Measurements from ENCODE around the gene TNFSF13.

TNFSF13 gene

DNA sequence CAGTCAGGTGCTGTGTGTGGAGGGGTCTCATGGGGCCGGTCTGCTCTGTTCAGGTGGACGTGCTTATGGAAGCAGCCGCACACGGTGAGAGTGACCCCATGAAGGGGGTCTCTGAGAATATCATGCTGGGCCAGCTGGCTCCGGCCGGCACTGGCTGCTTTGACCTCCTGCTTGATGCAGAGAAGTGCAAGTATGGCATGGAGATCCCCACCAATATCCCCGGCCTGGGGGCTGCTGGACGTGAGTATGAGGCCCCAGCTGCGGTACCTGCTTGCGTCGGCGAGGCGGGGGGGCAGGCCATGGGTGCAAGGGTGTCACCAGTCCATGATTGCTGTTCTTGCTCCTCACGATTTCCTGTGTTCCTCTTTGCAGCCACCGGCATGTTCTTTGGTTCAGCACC is 46.4 kb upstream of the TNFSF13 start:
- H3K4me2 ChIP-seq (ENCODE audit: low read length): no peak overlapping the region
- no peak overlapping the region for H3K27ac ChIP-seq (ENCODE audit: low read length)
- no peak overlapping the region for H3K9ac ChIP-seq (ENCODE audit: low read length)
- no peaks in the 10 kb centered on the region for H3K79me2 ChIP-seq (ENCODE audit: low read length)
- H4K20me1 ChIP-seq (ENCODE audit: insufficient read depth, low read length): no peaks in the 10 kb centered on the region
- H2AFZ ChIP-seq (ENCODE audit: low read depth, low read length): no peak overlapping the region
- no peaks in the 10 kb centered on the region for H3K9me3 ChIP-seq (ENCODE audit: insufficient read depth, low read length)
- no peak for TF ChIP-seq EZH2phosphoT487 (IDR thresholded peaks at IDR 0.05; ENCODE audit: low read depth)
- TF ChIP-seq, protein P1, sequence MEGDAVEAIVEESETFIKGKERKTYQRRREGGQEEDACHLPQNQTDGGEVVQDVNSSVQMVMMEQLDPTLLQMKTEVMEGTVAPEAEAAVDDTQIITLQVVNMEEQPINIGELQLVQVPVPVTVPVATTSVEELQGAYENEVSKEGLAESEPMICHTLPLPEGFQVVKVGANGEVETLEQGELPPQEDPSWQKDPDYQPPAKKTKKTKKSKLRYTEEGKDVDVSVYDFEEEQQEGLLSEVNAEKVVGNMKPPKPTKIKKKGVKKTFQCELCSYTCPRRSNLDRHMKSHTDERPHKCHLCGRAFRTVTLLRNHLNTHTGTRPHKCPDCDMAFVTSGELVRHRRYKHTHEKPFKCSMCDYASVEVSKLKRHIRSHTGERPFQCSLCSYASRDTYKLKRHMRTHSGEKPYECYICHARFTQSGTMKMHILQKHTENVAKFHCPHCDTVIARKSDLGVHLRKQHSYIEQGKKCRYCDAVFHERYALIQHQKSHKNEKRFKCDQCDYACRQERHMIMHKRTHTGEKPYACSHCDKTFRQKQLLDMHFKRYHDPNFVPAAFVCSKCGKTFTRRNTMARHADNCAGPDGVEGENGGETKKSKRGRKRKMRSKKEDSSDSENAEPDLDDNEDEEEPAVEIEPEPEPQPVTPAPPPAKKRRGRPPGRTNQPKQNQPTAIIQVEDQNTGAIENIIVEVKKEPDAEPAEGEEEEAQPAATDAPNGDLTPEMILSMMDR (IDR thresholded peaks at IDR 0.05; ENCODE audit: low read depth, low read length): no peak
- no peak overlapping the region for H3K4me3 ChIP-seq (ENCODE audit: low read length)
- no peaks in the 10 kb centered on the region for H3K4me1 ChIP-seq (ENCODE audit: low read length)
- H3K27me3 ChIP-seq (ENCODE audit: low read depth, low read length): no peaks in the 10 kb centered on the region
- peaks cover 22% of the 10 kb centered on the region for H3K36me3 ChIP-seq (replicated peaks; ENCODE audit: low read depth, low read length)

DNA sequence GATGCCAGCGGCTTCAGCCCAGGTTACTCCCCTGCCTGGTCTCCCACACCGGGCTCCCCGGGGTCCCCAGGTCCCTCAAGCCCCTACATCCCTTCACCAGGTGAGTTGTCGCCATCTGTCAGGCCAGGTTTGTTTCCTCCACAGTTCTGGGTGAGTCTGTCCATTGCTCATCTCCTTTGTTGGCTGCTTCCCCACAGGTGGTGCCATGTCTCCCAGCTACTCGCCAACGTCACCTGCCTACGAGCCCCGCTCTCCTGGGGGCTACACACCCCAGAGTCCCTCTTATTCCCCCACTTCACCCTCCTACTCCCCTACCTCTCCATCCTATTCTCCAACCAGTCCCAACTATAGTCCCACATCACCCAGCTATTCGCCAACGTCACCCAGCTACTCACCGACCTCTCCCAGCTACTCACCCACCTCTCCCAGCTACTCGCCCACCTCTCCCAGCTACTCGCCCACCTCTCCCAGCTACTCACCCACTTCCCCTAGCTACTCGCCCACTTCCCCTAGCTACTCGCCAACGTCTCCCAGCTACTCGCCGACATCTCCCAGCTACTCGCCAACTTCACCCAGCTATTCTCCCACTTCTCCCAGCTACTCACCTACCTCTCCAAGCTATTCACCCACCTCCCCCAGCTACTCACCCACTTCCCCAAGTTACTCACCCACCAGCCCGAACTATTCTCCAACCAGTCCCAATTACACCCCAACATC is 45.6 kb upstream of the TNFSF13 start:
- H2AFZ ChIP-seq (ENCODE audit: low read depth, low read length): no peak overlapping the region
- H3K9me3 ChIP-seq (ENCODE audit: insufficient read depth, low read length): no peaks in the 10 kb centered on the region
- no peaks in the 10 kb centered on the region for H3K79me2 ChIP-seq (ENCODE audit: low read length)
- no peak overlapping the region for H3K9ac ChIP-seq (ENCODE audit: low read length)
- H3K4me2 ChIP-seq (ENCODE audit: low read length): no peak overlapping the region
- no peaks in the 10 kb centered on the region for H3K27me3 ChIP-seq (ENCODE audit: low read depth, low read length)
- no peak for TF ChIP-seq EZH2phosphoT487 (IDR thresholded peaks at IDR 0.05; ENCODE audit: low read depth)
- TF ChIP-seq, protein P1 (IDR thresholded peaks at IDR 0.05; ENCODE audit: low read depth, low read length): no peak
- H3K27ac ChIP-seq (ENCODE audit: low read length): no peak overlapping the region
- no peaks in the 10 kb centered on the region for H3K4me1 ChIP-seq (ENCODE audit: low read length)
- no peaks in the 10 kb centered on the region for H4K20me1 ChIP-seq (ENCODE audit: insufficient read depth, low read length)
- H3K36me3 ChIP-seq (replicated peaks; ENCODE audit: low read depth, low read length): peaks cover 21% of the 10 kb centered on the region
- H3K4me3 ChIP-seq (ENCODE audit: low read length): no peak overlapping the region

DNA sequence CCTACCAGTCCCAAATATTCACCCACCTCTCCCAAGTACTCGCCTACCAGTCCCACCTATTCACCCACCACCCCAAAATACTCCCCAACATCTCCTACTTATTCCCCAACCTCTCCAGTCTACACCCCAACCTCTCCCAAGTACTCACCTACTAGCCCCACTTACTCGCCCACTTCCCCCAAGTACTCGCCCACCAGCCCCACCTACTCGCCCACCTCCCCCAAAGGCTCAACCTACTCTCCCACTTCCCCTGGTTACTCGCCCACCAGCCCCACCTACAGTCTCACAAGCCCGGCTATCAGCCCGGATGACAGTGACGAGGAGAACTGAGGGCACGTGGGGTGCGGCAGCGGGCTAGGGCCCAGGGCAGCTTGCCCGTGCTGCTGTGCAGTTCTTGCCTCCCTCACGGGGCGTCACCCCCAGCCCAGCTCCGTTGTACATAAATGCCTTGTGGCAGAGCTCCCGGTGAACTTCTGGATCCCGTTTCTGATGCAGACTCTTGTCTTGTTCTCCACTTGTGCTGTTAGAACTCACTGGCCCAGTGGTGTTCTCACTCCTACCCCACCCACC is 44.6 kb upstream of the TNFSF13 start:
- no peaks in the 10 kb centered on the region for H4K20me1 ChIP-seq (ENCODE audit: insufficient read depth, low read length)
- H3K27me3 ChIP-seq (ENCODE audit: low read depth, low read length): no peaks in the 10 kb centered on the region
- H3K9me3 ChIP-seq (ENCODE audit: insufficient read depth, low read length): no peaks in the 10 kb centered on the region
- H3K27ac ChIP-seq (ENCODE audit: low read length): no peak overlapping the region
- no peaks in the 10 kb centered on the region for H3K4me1 ChIP-seq (ENCODE audit: low read length)
- no peak overlapping the region for H2AFZ ChIP-seq (ENCODE audit: low read depth, low read length)
- no peak overlapping the region for H3K9ac ChIP-seq (ENCODE audit: low read length)
- H3K36me3 ChIP-seq (replicated peaks; ENCODE audit: low read depth, low read length): peaks cover 15% of the 10 kb centered on the region
- H3K4me3 ChIP-seq (ENCODE audit: low read length): no peak overlapping the region
- H3K4me2 ChIP-seq (ENCODE audit: low read length): no peak overlapping the region
- TF ChIP-seq, protein P1 (IDR thresholded peaks at IDR 0.05; ENCODE audit: low read depth, low read length): no peak
- TF ChIP-seq EZH2phosphoT487 (IDR thresholded peaks at IDR 0.05; ENCODE audit: low read depth): no peak
- no peaks in the 10 kb centered on the region for H3K79me2 ChIP-seq (ENCODE audit: low read length)

DNA sequence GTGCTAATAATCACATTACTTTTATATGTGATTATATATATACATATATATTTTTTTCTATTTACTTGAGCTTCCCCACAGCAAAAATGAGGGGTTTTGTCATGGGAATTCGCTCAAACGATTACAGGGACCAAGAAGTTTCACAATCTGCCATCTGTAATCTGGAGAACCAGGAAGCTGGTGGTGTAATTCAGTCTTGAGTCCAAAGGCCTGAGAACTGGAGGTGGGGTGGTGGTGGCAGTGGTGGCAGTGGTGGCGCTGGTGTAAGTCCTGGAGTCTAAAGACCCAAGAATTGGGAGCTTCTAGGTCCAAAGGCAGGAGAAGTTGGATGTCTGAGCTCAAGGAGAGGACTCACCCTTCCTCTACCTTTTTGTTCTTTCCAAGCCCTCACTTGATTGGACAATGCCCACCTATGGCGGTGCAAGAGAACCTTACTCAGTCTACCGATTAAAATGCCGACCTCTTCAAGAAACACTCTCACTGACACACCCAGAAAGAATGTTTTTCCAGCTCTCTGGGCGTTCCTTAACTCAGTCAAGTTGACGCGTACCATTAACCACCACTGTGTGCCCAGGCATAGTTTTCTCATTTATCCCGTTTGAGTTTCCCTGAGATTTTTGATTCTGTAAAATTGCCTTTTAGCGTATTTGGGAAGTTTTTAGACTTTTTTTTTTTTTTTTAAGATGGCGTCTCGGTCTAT is 42.5 kb upstream of the TNFSF13 start:
- Histone ChIP-seq H2AFZ (ENCODE audit: low read depth, low read length) (no peak overlapping the region), H3K4me1 (ENCODE audit: low read length) (no peaks in the 10 kb centered on the region), H3K27me3 (ENCODE audit: low read depth, low read length) (no peaks in the 10 kb centered on the region), H3K9me3 (ENCODE audit: insufficient read depth, low read length) (no peaks in the 10 kb centered on the region), H3K27ac (ENCODE audit: low read length) (no peak overlapping the region), H3K4me2 (ENCODE audit: low read length) (no peak overlapping the region), H3K36me3 (replicated peaks; ENCODE audit: low read depth, low read length) (peaks cover 9% of the 10 kb centered on the region), H4K20me1 (ENCODE audit: insufficient read depth, low read length) (no peaks in the 10 kb centered on the region), H3K9ac (ENCODE audit: low read length) (no peak overlapping the region), H3K4me3 (ENCODE audit: low read length) (no peak overlapping the region), H3K79me2 (ENCODE audit: low read length) (no peaks in the 10 kb centered on the region)
- TF ChIP-seq, protein P1 (IDR thresholded peaks at IDR 0.05; ENCODE audit: low read depth, low read length): no peak
- no peak for TF ChIP-seq EZH2phosphoT487 (IDR thresholded peaks at IDR 0.05; ENCODE audit: low read depth)
